ENCODE data around the gene COP1.

DNA sequence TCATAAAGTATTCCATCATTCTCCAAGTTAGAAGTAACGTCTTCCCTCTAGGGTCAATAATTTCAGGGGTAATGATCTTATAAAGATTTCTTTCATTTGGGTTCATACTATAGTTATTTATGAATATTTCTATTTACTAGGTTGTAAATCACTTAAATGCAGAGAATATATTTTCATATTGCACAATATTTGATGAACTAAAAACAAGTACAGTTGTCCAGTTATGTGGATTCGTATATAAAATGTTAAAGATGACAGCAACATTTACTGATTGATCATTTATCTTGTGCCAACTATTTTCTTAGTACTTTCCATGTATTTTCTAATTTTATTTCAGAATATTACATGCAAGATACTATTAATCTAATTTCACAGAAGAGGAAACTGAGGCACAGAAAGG, 243.3 kb downstream of the COP1 start:
- TF ChIP-seq, protein P1, sequence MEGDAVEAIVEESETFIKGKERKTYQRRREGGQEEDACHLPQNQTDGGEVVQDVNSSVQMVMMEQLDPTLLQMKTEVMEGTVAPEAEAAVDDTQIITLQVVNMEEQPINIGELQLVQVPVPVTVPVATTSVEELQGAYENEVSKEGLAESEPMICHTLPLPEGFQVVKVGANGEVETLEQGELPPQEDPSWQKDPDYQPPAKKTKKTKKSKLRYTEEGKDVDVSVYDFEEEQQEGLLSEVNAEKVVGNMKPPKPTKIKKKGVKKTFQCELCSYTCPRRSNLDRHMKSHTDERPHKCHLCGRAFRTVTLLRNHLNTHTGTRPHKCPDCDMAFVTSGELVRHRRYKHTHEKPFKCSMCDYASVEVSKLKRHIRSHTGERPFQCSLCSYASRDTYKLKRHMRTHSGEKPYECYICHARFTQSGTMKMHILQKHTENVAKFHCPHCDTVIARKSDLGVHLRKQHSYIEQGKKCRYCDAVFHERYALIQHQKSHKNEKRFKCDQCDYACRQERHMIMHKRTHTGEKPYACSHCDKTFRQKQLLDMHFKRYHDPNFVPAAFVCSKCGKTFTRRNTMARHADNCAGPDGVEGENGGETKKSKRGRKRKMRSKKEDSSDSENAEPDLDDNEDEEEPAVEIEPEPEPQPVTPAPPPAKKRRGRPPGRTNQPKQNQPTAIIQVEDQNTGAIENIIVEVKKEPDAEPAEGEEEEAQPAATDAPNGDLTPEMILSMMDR (optimal IDR thresholded peaks at IDR 0.05 in 1 of 3, IDR thresholded peaks at IDR 0.05 in 1 of 3, conservative IDR thresholded peaks at IDR 0.05 in 1 of 3; ENCODE audit: extremely low read depth in 1 of 3, insufficient read depth in 2 of 3, low read length in 3 of 3), result no peak
- TF ChIP-seq EZH2 (IDR thresholded peaks at IDR 0.05; ENCODE audit: low read length), result no peak
